ENCODE data around the gene LRP8.

LRP8 gene

GRCh38 chr1:53258216-53258615, 69.7 kb downstream of the LRP8 start:
- Mint-ChIP-seq H3K9me3 (no peaks in the 10 kb centered on the region), H3K27ac (no peak overlapping the region), H3K4me1 (ENCODE audit: low read depth) (no peaks in the 10 kb centered on the region), H3K27me3 (ENCODE audit: low read depth) (no peaks in the 10 kb centered on the region), H3K36me3 (ENCODE audit: low read depth) (peaks cover 52% of the 10 kb centered on the region), H3K4me3 (no peak overlapping the region)

GRCh38 chr1:53257454-53258081, 70.3 kb downstream of the LRP8 start:
- Mint-ChIP-seq H3K36me3 (ENCODE audit: low read depth) (peaks cover 52% of the 10 kb centered on the region), H3K27me3 (ENCODE audit: low read depth) (no peaks in the 10 kb centered on the region), H3K4me1 (ENCODE audit: low read depth) (no peaks in the 10 kb centered on the region), H3K4me3 (no peak overlapping the region), H3K9me3 (no peaks in the 10 kb centered on the region), H3K27ac (no peak overlapping the region)

GRCh38 chr1:53256511-53257453, 71.1 kb downstream of the LRP8 start:
- Mint-ChIP-seq H3K27me3 (ENCODE audit: low read depth) (no peaks in the 10 kb centered on the region), H3K36me3 (ENCODE audit: low read depth) (peaks cover 52% of the 10 kb centered on the region), H3K9me3 (no peaks in the 10 kb centered on the region), H3K4me3 (no peak overlapping the region), H3K4me1 (ENCODE audit: low read depth) (no peaks in the 10 kb centered on the region), H3K27ac (no peak overlapping the region)

DNA sequence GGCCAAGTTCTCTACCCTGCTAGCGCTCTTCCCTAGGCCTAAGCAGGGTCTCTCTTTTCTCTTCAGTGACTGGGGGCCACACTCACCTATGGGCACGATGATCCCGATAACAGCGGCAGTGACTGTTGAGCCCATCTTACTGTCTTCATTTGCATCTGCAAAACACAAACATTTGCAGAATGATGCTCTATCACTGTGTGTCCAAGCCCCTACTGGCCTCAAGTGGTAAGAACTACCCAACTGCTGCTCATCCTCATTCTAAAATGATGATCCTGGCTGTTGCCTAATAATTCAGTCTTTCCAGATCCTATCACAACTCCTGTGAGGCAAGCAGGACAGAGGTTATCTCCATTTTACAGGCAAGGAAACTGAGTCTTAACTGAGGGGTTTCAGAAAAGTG, 72.8 kb downstream of the LRP8 start:
- H3K36me3 Mint-ChIP-seq (ENCODE audit: low read depth), result peaks cover 55% of the 10 kb centered on the region
- H3K27ac Mint-ChIP-seq, result no peak overlapping the region
- no peaks in the 10 kb centered on the region for H3K4me1 Mint-ChIP-seq (ENCODE audit: low read depth)
- H3K9me3 Mint-ChIP-seq, result no peaks in the 10 kb centered on the region
- H3K27me3 Mint-ChIP-seq (ENCODE audit: low read depth), result no peaks in the 10 kb centered on the region
- H3K4me3 Mint-ChIP-seq, result no peak overlapping the region

DNA sequence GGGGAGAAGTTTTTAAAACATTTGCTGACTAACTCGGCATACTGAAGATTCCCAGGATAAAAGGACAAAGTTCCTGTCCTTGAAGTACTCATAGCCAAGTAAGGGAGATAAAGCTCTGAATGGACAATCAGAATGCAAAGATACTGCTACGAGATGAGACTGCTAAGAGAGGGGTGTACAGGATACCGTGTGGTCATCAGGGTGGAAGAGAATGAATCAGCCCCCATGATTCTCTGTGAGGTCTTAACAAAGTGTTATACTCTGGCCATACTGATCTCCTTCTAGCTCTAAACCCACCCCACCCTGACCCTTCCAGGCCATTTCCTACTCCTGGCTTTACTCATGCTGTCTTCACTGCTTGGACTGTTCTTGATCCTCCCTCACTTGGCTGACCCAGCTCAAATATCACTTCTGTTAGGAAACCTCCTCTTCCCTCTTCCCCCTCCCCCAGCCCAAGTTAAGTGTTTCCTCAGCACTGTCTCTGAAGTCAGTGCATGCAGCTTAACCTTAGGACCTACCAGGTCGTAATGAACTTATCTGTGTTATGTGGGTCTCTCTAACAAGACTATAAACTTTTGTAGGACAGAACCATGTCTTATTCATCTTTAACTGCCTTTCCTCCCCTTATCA, 73.7 kb downstream of the LRP8 start:
- no peaks in the 10 kb centered on the region for H3K4me1 Mint-ChIP-seq (ENCODE audit: low read depth)
- H3K27me3 Mint-ChIP-seq (ENCODE audit: low read depth), result no peaks in the 10 kb centered on the region
- no peak overlapping the region for H3K4me3 Mint-ChIP-seq
- no peaks in the 10 kb centered on the region for H3K9me3 Mint-ChIP-seq
- no peak overlapping the region for H3K27ac Mint-ChIP-seq
- peaks cover 58% of the 10 kb centered on the region for H3K36me3 Mint-ChIP-seq (ENCODE audit: low read depth)

- Mint-ChIP-seq H3K9me3 (no peaks in the 10 kb centered on the region), H3K4me3 (no peak overlapping the region), H3K36me3 (ENCODE audit: low read depth) (peaks cover 57% of the 10 kb centered on the region), H3K4me1 (ENCODE audit: low read depth) (no peaks in the 10 kb centered on the region), H3K27ac (no peak overlapping the region), H3K27me3 (ENCODE audit: low read depth) (no peaks in the 10 kb centered on the region)
These were observed 77.5 kb downstream of the LRP8 start for GRCh38 chr1:53250325-53250724.

DNA sequence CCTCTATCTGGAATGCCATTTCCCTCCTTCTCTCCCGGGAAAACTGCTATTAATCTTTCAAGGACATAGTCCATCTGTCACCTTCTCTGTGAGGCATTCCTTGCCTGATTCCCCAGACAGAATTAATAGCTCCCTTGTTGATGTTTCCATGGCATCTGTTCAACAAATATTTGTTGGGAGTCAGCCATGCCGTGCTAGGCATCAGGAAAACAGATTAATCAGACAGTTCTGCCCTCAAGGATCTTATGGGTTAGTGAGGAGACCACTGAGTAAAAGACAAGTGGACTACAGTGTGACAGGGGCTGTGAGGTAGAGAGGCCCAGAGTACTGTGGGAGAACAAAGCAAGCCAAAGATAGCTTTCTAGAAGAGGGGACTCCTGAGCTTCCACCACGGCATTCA, 78.2 kb downstream of the LRP8 start:
- Mint-ChIP-seq H3K27me3 (ENCODE audit: low read depth) (no peaks in the 10 kb centered on the region), H3K36me3 (ENCODE audit: low read depth) (peaks cover 57% of the 10 kb centered on the region), H3K4me1 (ENCODE audit: low read depth) (no peaks in the 10 kb centered on the region), H3K27ac (no peak overlapping the region), H3K4me3 (no peak overlapping the region), H3K9me3 (no peaks in the 10 kb centered on the region)

GRCh38 chr1:53246261-53247134, 81.4 kb downstream of the LRP8 start:
- peaks cover 56% of the 10 kb centered on the region for H3K36me3 Mint-ChIP-seq (ENCODE audit: low read depth)
- no peaks in the 10 kb centered on the region for H3K9me3 Mint-ChIP-seq
- H3K27ac Mint-ChIP-seq, result no peak overlapping the region
- no peaks in the 10 kb centered on the region for H3K27me3 Mint-ChIP-seq (ENCODE audit: low read depth)
- no peaks in the 10 kb centered on the region for H3K4me1 Mint-ChIP-seq (ENCODE audit: low read depth)
- H3K4me3 Mint-ChIP-seq, result no peak overlapping the region

DNA sequence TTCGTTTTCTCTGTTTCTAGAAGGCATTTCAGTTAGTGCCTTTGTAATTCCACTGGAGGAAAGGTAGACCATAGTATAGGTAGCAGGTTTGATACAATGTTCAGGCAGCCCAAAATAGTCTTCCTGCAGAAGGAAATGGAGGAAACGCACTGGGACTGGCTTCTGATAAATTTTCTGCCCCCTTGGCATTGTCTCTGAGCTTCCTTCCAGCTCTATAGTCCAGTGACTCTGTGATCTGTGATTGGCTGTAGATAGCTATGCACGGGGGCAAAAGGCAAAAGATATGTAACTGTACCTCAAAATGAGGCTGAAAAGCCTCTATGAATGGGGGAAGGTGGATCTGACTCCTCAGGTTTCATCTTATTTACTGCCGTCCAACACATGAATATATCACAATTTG, 83.7 kb downstream of the LRP8 start:
- H3K4me3 Mint-ChIP-seq, result no peak overlapping the region
- H3K27me3 Mint-ChIP-seq (ENCODE audit: low read depth), result no peaks in the 10 kb centered on the region
- no peaks in the 10 kb centered on the region for H3K9me3 Mint-ChIP-seq
- no peak overlapping the region for H3K27ac Mint-ChIP-seq
- H3K36me3 Mint-ChIP-seq (ENCODE audit: low read depth), result peaks cover 37% of the 10 kb centered on the region
- H3K4me1 Mint-ChIP-seq (ENCODE audit: low read depth), result peaks cover 2% of the 10 kb centered on the region

DNA sequence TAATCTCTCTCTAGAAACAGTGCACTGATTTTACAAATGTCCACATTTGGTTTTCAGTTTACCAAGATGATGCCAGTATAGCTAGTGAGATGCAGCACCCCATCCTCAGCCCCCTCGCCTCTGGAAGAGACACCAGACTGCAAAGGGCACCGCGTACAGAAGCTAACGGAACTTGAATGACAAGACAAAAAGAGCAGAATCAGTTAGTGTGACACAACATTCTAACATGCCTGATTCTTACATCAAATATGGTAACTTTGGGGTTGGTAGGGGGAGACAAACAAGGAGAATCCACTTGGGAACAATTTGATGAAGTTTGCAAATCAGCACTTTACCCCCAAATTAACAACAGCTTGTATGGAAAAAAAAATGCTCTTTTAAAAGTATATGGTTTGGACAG, 85.5 kb downstream of the LRP8 start:
- Mint-ChIP-seq H3K27me3 (ENCODE audit: low read depth) (no peaks in the 10 kb centered on the region), H3K9me3 (no peaks in the 10 kb centered on the region), H3K4me1 (ENCODE audit: low read depth) (peaks cover 15% of the 10 kb centered on the region), H3K36me3 (ENCODE audit: low read depth) (peaks cover 32% of the 10 kb centered on the region), H3K4me3 (no peak overlapping the region), H3K27ac (no peak overlapping the region)

GRCh38 chr1:53241828-53242227, 86.0 kb downstream of the LRP8 start:
- peaks cover 15% of the 10 kb centered on the region for H3K4me1 Mint-ChIP-seq (ENCODE audit: low read depth)
- peaks cover 32% of the 10 kb centered on the region for H3K36me3 Mint-ChIP-seq (ENCODE audit: low read depth)
- no peak overlapping the region for H3K27ac Mint-ChIP-seq
- H3K9me3 Mint-ChIP-seq, result no peaks in the 10 kb centered on the region
- no peaks in the 10 kb centered on the region for H3K27me3 Mint-ChIP-seq (ENCODE audit: low read depth)
- H3K4me3 Mint-ChIP-seq, result no peak overlapping the region

GRCh38 chr1:53238197-53239155, 89.4 kb downstream of the LRP8 start, which contains the start of gene MAGOH:
MAGOH (minus strand) TSS chr1:53238518; CDS start chr1:53238448, 70 bp downstream.
- H3K36me3 Mint-ChIP-seq (ENCODE audit: low read depth), result peaks cover 18% of the 10 kb centered on the region
- H3K4me3 Mint-ChIP-seq, result peak within 1 kb of the TSS; percentile 96
- H3K9me3 Mint-ChIP-seq, result no peaks in the 10 kb centered on the region
- peak within 1 kb of the TSS; percentile 94 for H3K27ac Mint-ChIP-seq
- H3K27me3 Mint-ChIP-seq (ENCODE audit: low read depth), result no peaks in the 10 kb centered on the region
- peaks cover 24% of the 10 kb centered on the region for H3K4me1 Mint-ChIP-seq (ENCODE audit: low read depth)

DNA sequence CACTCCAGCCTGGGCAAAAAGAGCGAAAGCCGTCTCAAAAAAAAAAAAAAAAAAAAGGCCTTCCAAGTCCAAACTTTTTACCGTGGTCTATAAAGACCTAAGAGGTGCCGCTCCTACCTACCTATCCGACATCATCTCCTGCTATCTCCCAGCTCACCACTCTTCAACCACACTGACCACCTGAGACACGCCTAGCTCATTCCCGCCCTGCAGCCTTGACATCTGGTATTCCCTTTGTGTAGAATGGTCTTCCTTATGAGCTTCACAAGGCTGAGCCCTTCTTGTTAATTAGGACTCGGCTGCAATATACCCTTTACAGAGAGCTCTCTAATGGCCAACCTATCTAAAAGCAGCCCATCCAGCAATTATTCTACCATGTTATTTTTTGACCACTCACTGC, 90.2 kb downstream of the LRP8 start:
- Mint-ChIP-seq H3K27me3 (ENCODE audit: low read depth) (no peaks in the 10 kb centered on the region), H3K9me3 (no peaks in the 10 kb centered on the region), H3K27ac (peak overlapping the region; percentile 94)

More for the DNA sequence above, 90.2 kb downstream of the LRP8 start:
- Mint-ChIP-seq H3K4me3 (peak overlapping the region; percentile 96), H3K36me3 (ENCODE audit: low read depth) (peaks cover 23% of the 10 kb centered on the region), H3K4me1 (ENCODE audit: low read depth) (peaks cover 24% of the 10 kb centered on the region)

All from T-helper 1 cell treated with Interleukin-12 subunit alpha and Interleukin-12 subunit beta and Interleukin-4 antibody, amounts not matched to agents 30 μg/mL and 1 μg/mL, for 36 hours (primary cell).